Activated T-cell treated with anti-CD3 and anti-CD28 coated beads for 48 hours (primary cell): ENCODE measurements around the gene BDKRB2.
"Not testable (repeated sequence)": the region's sequence is repeated elsewhere in the genome, so short reads cannot be mapped to it uniquely, and the experiment has no call there.

ENCODE experiments used
- DNase-seq: peaks from one replicate; pipeline ENCODE4 v3.0.0-alpha.2; 2020; ENCODE audit warnings: low read depth

The BDKRB2 gene

GRCh38 chr14:96225213-96225612 lies 20.6 kb downstream of the BDKRB2 start:
- DNase-seq = no peak

- DNase-seq = no peak
Measured at GRCh38 chr14:96225745-96226151, 21.1 kb downstream of the BDKRB2 start.

- no peak for DNase-seq
Measured at GRCh38 chr14:96227428-96227827, 22.8 kb downstream of the BDKRB2 start.

- DNase-seq = no peak
Measured at GRCh38 chr14:96229315-96229714, 24.7 kb downstream of the BDKRB2 start.

GRCh38 chr14:96231056-96231455 lies 26.4 kb downstream of the BDKRB2 start:
- DNase-seq = no peak

GRCh38 chr14:96231526-96232130 lies 27.0 kb downstream of the BDKRB2 start:
- DNase-seq = no peak

GRCh38 chr14:96232506-96232905 lies 27.9 kb downstream of the BDKRB2 start:
- no peak for DNase-seq

- DNase-seq = no peak
Measured at GRCh38 chr14:96233661-96234060, 29.0 kb downstream of the BDKRB2 start.

- DNase-seq = no peak
Measured at GRCh38 chr14:96235426-96235825, 30.8 kb downstream of the BDKRB2 start.

GRCh38 chr14:96237641-96238040 lies 33.0 kb downstream of the BDKRB2 start:
- DNase-seq = no peak

GRCh38 chr14:96238676-96239265 lies 34.1 kb downstream of the BDKRB2 start:
- no peak for DNase-seq

GRCh38 chr14:96239711-96240141 lies 35.1 kb downstream of the BDKRB2 start:
- no peak for DNase-seq

GRCh38 chr14:96240641-96241040 lies 36.0 kb downstream of the BDKRB2 start:
- no peak for DNase-seq

- DNase-seq = no peak
Measured at GRCh38 chr14:96242126-96242525, 37.5 kb downstream of the BDKRB2 start.

- no peak for DNase-seq
Measured at GRCh38 chr14:96243785-96244184, 39.1 kb downstream of the BDKRB2 start.

GRCh38 chr14:96245074-96245473 lies 40.4 kb downstream of the BDKRB2 start:
- DNase-seq = not testable (repeated sequence)

- DNase-seq = no peak
Measured at GRCh38 chr14:96245710-96246538, 41.3 kb downstream of the BDKRB2 start.

GRCh38 chr14:96246539-96246847 lies 41.9 kb downstream of the BDKRB2 start:
- no peak for DNase-seq

GRCh38 chr14:96247031-96247430 lies 42.4 kb downstream of the BDKRB2 start:
- DNase-seq = no peak

- DNase-seq = no peak
Measured at GRCh38 chr14:96249029-96249428, 44.4 kb downstream of the BDKRB2 start.

- no peak for DNase-seq
Measured at GRCh38 chr14:96250485-96250884, 45.8 kb downstream of the BDKRB2 start.

- no peak for DNase-seq
Measured at GRCh38 chr14:96251656-96252155, 47.1 kb downstream of the BDKRB2 start.

GRCh38 chr14:96252323-96252998 lies 47.8 kb downstream of the BDKRB2 start:
- no peak for DNase-seq
